VCaP (cell line): ENCODE data around the gene ATF6.

Experiments used
- H3K27ac ChIP-seq: fragments of 450-650 bp; 2 replicates; pipeline ENCODE4 v1.5.1; 2017
- CTCF ChIP-seq: fragments of 450-650 bp; conservative IDR thresholded peaks from 2 replicates; pipeline ENCODE4 v1.5.1; 2017; ENCODE audit warnings: mild to moderate bottlenecking, moderate library complexity

Gene ATF6

DNA sequence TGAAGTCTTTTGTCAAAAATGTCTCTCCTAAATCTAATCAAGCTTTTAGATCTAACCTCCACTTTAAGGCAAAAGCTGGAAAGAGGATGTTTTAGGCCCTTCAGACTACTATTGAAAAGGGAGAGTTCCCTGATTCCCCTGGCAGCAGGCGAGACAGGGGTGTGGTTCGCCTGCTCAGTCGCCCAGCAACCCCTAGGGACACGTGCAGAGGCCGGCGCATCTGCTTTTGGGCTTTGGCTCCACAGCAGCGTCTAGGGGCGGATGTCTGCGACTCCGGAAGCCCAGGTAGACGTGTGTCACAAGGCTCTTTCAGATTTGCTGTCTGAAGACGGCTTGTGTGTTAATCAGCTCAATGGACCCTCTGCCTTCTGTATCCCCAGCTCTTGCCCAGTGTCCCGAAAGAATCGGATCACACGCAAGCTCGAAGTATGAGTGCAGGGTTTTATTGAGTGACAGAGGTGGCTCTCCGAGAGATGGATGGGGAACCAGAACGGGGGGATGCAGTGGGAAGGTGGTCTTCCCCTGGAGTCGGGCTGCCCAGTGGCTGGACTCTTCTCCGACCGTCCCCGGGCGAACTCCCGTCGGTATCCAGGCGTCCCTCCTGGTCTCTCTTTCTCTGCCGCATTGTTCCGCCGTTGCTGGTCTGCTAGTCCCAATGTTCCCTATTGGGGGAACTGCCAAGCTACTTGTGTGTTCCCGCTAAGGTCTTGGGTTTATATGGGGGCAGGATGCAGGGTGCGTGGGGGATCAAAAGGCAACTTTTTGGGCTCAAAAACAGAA lies 212.1 kb downstream of the ATF6 start:
- no peak for TF ChIP-seq CTCF
- H3K27ac ChIP-seq, result no peak overlapping the region

GRCh38 chr1:161981126-161981525 lies 215.0 kb downstream of the ATF6 start:
- H3K27ac ChIP-seq, result no peak overlapping the region
- no peak for TF ChIP-seq CTCF

GRCh38 chr1:161981735-161982506 lies 215.8 kb downstream of the ATF6 start:
- no peak for TF ChIP-seq CTCF
- H3K27ac ChIP-seq, result no peak overlapping the region

- H3K27ac ChIP-seq, result no peak overlapping the region
- TF ChIP-seq CTCF, result no peak
Measured at GRCh38 chr1:161982507-161982895, 216.4 kb downstream of the ATF6 start.

- TF ChIP-seq CTCF, result no peak
Measured at GRCh38 chr1:161982917-161983316, 216.8 kb downstream of the ATF6 start.

DNA sequence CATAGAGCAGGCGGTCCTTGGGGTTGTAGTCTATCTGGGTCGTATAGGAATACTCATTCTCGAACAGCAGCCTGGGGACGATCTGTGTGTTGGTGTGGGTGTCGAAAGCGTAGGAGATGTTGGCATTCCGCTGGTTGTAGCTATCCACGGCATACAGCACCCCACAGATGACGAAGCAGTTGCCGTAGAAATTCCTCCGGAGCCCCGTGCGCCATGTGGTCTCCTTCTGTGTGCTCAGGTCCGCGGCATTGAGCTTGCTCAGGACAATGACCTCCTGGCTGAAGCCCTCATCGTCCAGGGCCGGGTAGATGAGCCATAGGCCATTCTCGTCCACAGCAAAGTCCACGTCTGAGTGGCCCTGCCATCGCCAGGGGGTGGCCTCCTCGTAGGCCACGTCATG lies 217.6 kb downstream of the ATF6 start:
- no peak overlapping the region for H3K27ac ChIP-seq
- TF ChIP-seq CTCF, result no peak

More at GRCh38 chr1:161982917-161983316, 216.8 kb downstream of the ATF6 start:
- H3K27ac ChIP-seq, result no peak overlapping the region

DNA sequence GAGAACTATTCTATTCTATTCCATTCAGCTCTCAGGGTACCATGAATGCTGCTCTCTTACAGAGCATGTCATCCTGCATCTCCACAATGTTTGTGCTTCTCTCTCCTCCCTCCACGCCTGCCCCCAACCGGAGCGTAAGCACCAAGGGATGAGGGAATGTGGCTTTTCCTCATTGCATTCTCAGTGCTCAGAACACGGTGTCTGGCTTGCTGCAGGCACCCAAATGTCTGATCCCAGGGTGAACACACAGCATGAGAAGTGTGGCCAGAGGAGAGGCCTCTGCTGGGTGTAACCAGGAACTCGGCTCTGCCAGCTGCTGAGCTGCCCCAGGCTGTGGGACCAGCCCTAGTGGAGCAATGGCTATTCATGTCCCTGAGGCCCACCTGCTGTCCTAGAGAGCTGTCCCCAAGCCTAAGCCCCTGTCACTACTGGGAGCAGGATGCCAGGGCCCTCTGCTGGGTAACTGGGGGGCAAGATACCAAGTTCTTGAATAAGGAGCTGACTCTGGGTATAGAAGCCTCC lies 219.2 kb downstream of the ATF6 start:
- no peak for TF ChIP-seq CTCF

More for the DNA sequence above, 219.2 kb downstream of the ATF6 start:
- H3K27ac ChIP-seq, result no peak overlapping the region
